Epithelial cell of prostate (primary cell): ENCODE results near the gene CDK5RAP2.

Experiments used
- DNase-seq: peaks from one replicate; pipeline ENCODE4 v3.0.0-alpha.2; 2011; ENCODE audit warnings: low read depth, low spot score
- H3K27ac ChIP-seq: fragments of 450-650 bp; 2 replicates; pipeline ENCODE4 v1.5.1; 2017; ENCODE audit warnings: mild to moderate bottlenecking

The CDK5RAP2 gene

DNA sequence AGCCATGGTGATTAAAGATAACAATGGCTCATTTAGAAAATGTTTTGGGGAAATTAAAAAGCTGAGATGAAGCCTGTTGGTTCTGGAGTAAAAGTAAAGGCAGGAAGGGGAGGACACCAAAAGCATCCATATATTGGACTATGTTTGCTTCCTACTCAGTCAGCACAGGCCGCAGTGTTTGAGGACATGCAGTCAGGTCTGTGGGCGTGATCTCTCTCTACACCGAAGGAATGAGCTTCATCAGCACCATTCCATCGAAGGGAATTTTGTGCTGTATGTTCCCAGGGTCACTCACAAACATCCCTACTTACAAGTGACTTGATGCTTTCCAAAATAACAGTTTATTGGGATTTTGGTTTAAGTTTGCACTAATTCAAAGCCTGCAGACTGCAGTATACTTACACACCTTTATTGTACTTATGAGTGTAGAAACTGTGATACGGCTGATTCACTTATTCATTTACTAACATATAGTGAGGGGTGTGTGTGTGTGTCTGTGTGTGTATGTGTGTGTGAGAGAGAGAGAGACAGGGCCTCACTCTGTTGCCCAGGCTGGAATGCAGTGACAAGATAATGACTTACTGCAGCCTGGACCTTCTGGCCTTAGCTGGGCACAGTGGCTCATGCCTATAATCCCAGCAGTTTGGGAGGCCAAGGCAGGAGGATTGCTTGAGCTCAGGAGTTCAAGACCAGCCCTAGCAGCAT is 13.4 kb upstream of the CDK5RAP2 start:
- DNase-seq: no peak
- H3K27ac ChIP-seq: no peak overlapping the region

DNA sequence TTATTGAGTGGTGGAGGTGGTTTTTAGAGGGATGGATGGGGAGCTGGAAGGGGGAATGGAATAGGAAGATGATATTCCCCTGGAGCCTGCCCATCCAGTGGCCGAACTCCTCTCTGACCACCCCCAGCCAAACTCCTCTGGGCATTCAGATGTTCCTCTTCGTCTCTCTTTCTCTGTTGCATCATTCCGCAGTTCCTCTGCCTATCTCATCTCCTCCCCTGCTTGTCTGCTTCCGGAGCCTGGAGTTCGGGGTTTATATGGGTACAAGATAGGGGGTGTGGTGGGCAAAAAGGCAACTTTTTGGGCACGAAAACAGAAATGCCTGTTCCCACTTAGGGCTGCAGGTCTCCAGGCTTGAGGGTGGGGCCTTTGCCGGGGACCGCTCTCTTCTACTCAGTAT is 12.2 kb upstream of the CDK5RAP2 start:
- no peak for DNase-seq
- no peak overlapping the region for H3K27ac ChIP-seq

DNA sequence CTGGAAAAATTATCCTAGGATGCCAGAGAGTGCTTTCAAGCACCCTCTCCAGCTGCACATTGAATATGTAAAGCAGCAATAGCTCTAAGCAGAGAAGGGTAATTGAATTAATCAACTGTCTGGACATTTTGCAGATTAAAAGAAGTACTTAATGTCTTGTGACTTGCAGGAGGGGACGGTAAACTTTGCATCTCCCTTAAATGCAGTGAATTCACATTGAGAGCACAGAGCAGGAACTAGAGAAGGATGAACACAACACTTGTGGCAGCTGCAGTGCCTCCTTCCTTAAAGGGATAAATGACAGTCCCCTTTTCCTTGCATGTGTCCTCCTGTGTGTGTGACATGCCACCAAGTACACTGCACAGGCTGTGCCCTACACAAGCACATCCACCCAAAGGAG is 7.4 kb upstream of the CDK5RAP2 start:
- H3K27ac ChIP-seq: no peak overlapping the region
- DNase-seq: no peak

DNA sequence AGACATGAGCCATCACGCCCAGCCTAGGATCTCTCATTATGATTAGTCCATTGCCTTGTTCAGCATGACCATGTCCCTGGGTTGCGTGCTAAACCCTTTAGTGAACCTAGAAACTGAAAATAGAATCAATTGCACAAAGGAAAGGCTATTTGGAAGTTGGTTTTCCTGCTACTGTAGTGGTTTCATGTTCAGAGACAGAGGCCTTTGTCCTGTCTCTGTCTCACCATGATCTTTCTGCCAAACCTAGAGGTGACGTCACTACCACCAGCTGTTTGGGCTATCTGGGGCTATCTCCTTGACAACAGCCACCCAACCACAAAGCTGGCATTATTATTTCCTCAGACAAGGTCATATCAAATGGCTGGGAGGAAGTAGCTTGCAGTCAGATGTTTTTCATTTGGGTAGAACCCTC is 4.0 kb upstream of the CDK5RAP2 start:
- H3K27ac ChIP-seq: no peak overlapping the region
- DNase-seq: peak; percentile 24

DNA sequence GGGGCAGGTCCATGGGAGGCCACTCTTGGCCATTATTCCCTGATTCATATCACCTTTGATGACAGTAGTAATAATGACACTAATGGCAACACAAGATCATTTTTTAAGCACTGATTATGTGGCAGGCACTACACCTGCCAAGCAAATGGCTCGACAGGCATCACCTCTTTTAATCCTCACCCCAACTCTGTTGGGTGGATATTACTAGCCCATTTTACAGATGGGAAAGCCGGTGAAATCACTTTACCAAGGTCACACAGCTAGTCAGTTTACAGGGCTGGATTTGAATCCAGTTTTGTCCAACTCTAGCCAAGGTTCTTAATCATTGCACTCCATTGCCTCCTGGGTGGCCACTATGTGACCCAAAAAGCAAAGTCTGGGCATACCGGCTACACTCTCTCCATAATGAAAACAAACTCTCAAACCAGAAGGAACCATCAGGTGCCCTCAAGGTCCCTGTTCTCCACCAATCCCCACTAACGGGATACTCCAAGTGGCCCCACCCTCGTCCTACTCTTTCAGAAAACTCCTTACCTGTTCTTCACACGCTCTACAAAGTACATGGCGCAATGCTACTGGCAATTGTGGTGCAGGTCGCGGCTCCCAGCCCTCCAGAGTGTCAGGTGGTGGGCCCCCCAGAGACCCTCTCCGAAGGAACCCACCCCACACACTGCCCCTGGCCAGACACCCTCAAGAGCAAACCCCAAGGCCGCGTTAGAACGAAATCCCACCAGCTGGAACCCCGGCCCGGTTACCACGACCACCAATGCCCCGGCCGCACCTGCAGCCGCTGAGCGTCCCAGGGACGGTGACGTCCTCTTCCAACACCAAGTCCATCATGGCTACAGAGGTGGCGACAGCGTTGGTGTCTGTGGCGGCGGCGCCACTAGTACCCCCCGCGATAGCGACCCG is 572 bp downstream of the CDK5RAP2 start:
- H3K27ac ChIP-seq: peak overlapping the region; percentile 14
- DNase-seq: no peak

DNA sequence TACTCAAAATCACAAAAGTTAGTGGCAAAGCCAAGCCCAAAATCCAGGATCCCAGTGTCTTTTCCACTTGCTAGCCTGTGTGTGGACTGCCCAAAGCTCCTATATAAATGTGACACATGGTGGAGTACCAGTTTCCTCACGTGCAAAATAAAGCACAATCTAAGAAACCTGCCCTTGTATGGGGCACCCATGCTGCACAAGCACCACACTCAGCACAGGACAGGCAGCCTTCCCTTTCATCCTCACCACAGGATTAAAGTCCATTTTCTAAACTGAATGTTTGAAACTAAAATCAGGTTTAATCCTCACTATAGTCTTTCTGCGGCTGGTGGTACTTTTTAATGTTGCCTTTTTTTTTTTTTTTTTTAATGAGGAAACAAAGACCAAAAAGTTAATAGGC is 5.5 kb downstream of the CDK5RAP2 start:
- no peak overlapping the region for H3K27ac ChIP-seq
- no peak for DNase-seq

DNA sequence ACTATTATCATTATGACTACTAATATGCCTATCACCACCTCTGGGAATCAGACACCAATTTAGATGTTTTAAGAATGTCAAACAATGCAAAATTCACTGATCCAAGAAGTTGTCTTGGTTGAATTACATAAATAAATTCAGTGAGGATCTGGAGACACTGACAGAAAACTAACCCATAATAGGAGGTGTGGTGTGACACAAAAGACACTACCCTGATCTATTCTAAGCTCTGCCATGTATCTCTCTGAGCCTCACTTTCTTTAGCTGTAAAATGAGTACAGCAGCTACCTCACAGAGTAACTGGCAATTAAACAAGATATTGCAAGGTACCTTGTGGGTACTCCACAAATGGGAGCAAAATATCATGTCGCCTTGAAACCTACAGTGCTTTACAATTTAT is 7.5 kb downstream of the CDK5RAP2 start:
- H3K27ac ChIP-seq: no peak overlapping the region
- DNase-seq: no peak

DNA sequence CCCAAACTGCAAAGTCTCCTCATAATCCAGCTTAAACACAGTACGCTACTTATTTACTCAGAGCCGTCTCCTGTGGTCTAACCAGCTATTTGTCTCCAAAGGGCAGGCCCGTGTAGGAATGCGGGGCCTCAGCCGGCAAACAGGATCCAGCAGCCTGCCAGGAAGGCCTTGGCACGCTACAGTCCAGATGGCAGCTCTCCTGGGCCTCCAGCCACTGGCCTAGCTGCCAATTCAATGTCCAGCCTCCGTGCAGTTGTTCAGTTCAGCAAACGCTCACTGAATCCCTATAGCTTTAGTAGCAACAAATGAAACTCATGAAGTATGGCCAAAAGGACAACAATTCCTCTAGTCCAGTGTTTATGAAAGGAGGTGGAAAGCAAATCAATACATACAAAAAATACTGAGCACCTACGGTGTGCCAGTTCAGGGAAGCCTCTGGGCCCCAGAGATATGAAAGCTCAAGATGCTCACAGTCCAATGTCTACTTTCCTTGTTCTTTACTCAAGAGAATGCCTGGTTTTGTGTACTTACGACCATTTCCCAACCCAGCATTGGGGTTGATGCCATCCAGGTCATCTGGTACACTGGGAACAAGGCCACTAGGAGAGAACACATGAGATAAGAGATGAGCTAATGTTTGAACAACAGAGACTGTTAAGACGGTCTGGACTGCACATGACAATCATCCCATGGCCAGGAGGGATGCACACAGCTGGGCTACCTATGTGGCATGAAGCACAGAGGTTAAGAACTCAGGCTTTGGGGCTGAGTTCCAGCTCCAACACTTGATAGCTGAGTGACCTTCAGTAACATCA is 8.3 kb downstream of the CDK5RAP2 start:
- DNase-seq: no peak
- H3K27ac ChIP-seq: peak overlapping the region; percentile 4

DNA sequence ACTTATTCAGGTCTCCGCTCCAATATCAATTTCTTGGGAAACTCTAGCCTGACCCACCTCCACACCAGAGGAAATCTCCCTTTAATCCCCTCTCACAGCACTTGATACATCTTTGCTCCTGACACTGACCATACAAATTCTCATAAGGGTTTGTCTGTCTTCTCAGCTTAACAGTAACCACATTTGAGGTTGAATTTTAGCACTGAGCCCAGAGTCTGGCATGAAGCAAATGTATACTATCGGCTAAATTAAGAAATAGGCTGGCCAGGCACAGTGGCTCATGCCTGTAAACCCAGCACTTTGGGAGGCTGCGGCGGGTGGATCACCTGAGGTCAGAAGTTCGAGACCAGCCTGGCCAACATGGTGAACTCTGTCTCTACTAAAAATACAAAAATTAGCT is 9.7 kb downstream of the CDK5RAP2 start:
- no peak for DNase-seq
- H3K27ac ChIP-seq: no peak overlapping the region

DNA sequence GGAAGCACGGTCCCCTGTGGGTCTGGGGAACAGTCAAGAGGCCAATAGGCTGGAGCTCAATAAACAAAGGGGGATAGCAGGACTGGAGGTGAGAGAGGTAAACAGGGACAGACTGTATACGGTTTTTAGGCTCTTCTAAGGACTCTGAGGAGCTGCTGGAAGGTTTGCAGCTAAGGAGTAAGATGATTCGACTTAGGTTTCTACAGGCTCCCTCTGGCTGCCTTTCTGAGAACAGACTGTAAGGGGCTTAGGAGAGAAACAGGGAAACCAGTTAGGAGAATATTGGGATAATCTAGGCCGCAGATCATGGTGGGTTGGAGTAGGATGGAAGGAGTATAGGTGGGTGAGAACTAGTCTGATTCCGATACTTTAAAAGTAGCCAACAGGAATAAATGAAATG is 10.4 kb downstream of the CDK5RAP2 start:
- no peak for DNase-seq
- H3K27ac ChIP-seq: no peak overlapping the region

DNA sequence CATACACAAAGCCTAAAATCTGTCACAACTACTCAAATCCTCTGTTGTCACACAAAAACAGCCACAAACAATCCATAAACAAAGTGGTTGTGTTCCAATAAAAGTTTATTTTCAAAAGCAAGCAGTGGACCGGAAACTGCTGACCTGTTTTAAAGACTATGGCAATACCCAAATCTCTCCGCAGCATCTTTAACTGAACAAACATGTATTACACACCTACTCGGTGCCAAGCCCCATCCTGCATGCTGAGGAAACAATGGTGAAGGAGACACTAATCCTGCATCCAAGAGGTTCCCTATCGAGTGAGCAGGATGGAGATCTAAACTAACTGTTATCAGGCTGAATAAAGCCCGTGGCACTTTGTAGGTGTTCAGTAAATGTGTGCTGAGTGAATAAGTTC is 11.2 kb downstream of the CDK5RAP2 start:
- no peak overlapping the region for H3K27ac ChIP-seq
- DNase-seq: no peak

DNA sequence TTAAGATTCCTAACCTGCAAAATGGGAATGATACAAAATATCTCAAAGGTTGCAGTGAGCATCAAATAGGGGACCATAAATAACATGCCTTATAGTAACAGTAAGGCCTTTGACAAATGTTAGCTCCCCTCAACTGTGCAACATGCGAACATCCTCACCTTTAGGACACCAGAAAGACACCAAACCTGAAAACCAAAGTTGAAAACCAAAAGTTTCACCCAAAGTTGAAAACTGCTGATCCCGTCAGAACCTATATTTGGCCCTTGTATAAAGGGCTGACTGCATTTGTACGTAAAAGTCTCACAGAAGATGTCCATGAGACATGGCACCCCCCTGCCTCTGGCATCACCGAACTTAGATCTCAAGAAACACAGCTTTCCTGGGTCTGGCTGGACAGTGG is 12.1 kb downstream of the CDK5RAP2 start:
- DNase-seq: no peak
- H3K27ac ChIP-seq: no peak overlapping the region

DNA sequence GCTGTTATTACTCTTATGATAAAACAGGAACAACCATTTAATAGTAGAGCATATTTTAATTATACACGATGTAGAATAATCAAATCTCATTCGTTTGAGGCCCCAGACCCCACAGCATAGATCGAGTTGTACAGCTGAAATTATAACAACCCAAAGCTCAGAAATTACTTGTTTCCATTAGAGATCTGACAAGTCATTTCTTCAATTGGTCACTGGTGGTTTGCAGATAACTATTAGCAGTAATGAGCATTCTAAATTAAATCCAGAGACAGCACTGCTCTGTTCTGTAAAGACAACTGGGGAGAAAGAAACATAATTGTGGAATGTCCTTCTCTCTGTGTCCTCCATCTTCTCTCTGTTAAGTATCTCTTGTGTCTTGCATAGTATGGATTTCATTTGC is 12.9 kb downstream of the CDK5RAP2 start:
- DNase-seq: no peak
- H3K27ac ChIP-seq: no peak overlapping the region

DNA sequence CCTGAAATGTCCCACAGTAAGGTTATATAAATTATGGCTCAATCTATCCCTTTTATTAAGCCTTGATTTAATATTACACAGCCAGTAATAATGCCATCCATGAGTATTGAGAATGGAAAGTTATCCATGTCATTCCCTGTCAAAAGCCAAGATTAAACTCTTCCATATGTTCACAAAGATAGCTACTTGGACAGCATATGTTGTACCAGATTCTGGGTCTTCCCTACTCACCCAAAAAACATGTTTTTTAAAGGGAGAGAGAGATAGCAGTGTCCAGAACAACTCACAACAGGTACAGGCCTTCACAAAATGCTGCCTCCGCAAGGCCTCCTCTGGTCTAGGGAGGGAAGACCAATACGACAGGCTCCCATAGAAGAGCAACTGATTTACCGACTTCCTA is 15.4 kb downstream of the CDK5RAP2 start:
- no peak overlapping the region for H3K27ac ChIP-seq
- DNase-seq: no peak

DNA sequence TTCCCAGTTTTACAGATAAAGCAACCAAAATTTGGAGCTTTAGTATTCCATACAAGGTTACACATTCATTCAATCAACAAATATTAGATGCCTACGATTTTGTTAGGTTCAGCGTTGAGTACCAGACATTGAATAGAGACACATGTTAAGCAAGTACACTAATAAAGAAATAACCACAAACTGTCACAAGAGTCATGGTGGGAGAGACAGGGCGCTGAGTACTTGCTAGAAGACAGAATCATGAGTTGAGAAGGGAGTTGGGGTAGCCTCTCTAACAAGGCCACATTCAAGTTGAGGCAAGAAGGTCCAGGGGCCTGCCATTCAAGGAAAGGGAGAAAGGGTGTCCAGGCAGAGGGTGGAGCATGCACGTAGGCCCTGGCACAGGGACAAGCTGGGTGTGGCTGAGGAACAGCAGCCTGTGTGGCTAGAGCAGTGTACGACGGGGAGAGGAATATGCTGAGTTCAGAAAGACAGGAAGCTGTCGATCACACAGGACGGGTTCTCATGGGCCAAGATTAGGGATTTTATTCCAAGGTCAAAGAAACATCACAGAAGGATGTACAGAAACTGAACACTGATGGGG is 17.0 kb downstream of the CDK5RAP2 start:
- DNase-seq: no peak
- no peak overlapping the region for H3K27ac ChIP-seq

DNA sequence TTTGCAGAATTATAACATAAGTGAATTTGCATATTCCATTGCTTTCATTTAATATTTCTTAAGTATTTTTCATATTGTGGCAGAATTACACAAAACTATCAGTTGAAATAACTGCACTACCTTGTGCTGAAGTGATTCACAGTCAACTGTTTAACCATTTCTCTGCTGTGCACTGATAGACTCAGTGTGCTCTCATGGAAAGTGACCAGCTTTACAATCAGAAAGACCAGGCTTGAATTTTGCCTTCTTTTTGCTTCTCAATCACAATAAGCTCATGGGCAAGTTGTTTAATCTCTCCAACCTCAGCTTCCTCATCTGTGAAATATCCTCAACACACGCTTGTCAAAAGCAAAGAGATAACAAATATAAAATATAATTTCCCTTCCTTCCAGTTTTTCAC is 18.3 kb downstream of the CDK5RAP2 start:
- no peak overlapping the region for H3K27ac ChIP-seq
- no peak for DNase-seq

DNA sequence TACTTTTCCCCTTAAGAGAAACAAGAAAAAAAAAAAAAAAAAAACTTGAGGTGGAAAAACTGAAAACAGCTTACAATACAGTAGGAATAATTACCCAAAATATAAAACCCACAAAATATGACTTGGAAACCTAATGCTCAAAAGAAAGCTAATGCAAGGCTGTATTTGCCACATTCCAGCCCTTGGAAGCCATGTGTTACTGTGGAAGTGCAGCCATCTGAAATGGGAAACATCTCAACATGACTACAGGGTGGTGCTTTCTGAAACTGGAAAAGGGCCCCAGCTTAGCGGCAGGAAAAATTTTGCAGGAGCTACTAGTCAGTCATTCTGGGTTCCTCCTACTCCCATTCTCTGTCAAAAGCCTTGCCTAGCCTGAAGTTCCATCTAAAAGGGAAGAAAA is 20.4 kb downstream of the CDK5RAP2 start:
- H3K27ac ChIP-seq: no peak overlapping the region
- no peak for DNase-seq

DNA sequence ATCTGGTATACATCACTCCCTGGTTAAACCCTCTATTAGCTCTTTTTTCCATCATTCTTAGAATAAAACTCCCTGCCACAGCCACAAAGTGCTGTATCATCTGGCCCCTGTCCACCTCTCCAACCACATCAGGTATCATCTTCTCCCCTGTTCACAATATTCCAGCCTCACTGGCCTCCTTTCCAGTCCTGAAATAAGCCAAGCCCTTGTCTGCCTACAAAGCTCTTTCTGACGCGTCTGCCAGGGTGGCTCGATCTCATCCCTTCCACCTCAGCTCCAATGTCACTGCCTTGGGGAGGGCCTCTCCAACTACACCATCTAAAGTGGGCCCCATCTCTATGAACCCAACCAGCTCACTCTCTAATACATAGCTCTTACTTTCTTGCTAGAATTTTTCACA is 21.5 kb downstream of the CDK5RAP2 start:
- no peak for DNase-seq
- no peak overlapping the region for H3K27ac ChIP-seq

DNA sequence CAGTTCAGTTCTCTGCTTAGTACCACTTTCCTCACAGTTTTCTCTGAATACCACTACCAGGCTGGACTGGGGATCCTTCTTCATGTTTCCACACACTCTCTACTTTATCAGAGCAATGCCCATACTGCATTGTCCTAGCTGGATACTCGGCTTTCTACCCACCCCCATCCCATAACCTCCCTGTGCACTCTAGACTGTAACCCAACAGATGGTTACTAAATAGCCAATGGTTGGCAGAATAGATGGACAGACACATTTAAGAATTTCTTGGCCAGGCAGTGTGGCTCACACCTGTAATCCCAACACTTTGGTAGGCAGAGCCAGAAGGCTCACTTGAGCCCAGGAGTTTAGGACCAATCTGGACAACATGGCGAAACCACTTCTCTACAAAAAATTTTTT is 22.8 kb downstream of the CDK5RAP2 start:
- no peak for DNase-seq
- no peak overlapping the region for H3K27ac ChIP-seq

DNA sequence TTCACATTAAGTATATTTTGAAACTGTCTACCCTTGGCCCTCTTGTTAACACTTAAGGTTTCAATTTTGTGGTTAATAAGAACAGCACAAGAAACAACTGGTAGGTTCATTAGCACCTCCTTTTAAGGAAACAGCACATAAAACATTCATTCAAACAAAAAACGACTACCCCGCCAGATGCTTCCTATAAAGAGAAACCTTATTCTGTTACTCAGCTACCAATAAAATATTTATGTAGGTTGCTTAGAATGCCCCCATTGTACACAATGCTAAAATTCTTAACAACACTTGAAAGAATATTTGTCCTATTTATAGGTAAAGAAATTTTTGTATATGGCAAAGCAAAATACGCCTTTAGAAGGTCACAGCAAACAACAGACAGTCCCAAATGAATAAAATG is 23.2 kb downstream of the CDK5RAP2 start:
- no peak overlapping the region for H3K27ac ChIP-seq
- no peak for DNase-seq

DNA sequence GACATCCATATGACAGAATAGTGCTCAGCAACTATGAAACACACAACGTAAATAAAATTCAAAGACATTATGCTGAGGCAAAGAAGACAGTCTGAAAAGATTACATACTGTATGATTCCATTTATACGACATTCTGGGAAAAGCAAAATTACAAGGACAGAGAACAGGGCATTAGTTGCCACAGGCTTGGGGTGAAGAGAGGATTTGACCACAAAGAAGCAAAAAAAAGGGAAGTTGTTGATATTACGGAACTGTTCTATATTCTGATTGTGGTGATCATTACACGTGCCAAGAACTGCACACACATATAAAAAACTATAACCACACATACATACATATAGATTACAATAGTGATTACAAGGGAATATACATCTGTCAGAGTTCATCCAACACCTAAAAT is 24.1 kb downstream of the CDK5RAP2 start:
- H3K27ac ChIP-seq: no peak overlapping the region

More for the DNA sequence above, 24.1 kb downstream of the CDK5RAP2 start:
- DNase-seq: no peak
